H1 (cell line): Measurements from ENCODE around the gene UBR3. TPM values are rescaled to one million over a fixed set of nuclear protein-coding genes. Genes with fewer than 3 reads are reported as not detected.

Experiments
- CTCF ChIA-PET: fragments of 300-600 bp; sonication (Branson Sonifier 250); formaldehyde crosslinking; loops from one replicate; lab custom pipeline; 2021; ENCODE audit not compliant: partially characterized antibody; lab: Charles Lee
- POLR2A ChIA-PET: fragments of 300-600 bp; sonication (Branson Sonifier 250); formaldehyde crosslinking; loops from one replicate; lab custom pipeline; 2021; ENCODE audit warnings: inconsistent platforms; ENCODE audit not compliant: partially characterized antibody; lab: Charles Lee
- DNase-seq, 2 experiments: peaks; one replicate each; pipeline versions ENCODE4 v3.0.0 to v3.0.0-alpha.2; 2010 to 2022; ENCODE audit warnings: low spot score in 2 of 2, low read depth in 1 of 2, mixed read lengths in 1 of 2
- FAIRE-seq: peaks from 2 replicates; lab custom pipeline; 2011; peaks lifted over from hg19 to GRCh38; lab: Jason Lieb, UNC
- H2AFZ ChIP-seq: 2 replicates; pipeline ENCODE4 v1.8.1; 2012; ENCODE audit warnings: low read length, inconsistent platforms
- H2AK5ac ChIP-seq: 2 replicates; pipeline ENCODE4 v1.6.1; 2013; ENCODE audit warnings: low read depth, low read length
- H2BK120ac ChIP-seq: replicated peaks from 2 replicates; pipeline ENCODE3; 2013; ENCODE audit warnings: low read depth, low read length, inconsistent platforms
- H2BK12ac ChIP-seq: 2 replicates; pipeline ENCODE4 v1.6.1; 2013; ENCODE audit warnings: low read depth, low read length
- H2BK15ac ChIP-seq: 2 replicates; pipeline ENCODE4 v1.6.1; 2013; ENCODE audit warnings: low read length
- H2BK20ac ChIP-seq: 2 replicates; pipeline ENCODE4 v1.6.1; 2013; ENCODE audit warnings: low read length
- H2BK5ac ChIP-seq: 2 replicates; pipeline ENCODE4 v1.6.1; 2013; ENCODE audit warnings: low read depth, low read length
- H3K14ac ChIP-seq: 2 replicates; pipeline ENCODE4 v1.6.1; 2013; ENCODE audit warnings: inconsistent platforms; ENCODE audit not compliant: insufficient read length
- H3K18ac ChIP-seq: 2 replicates; pipeline ENCODE4 v1.6.1; 2013; ENCODE audit warnings: low read length; ENCODE audit errors: extremely low read depth
- H3K23ac ChIP-seq: 2 replicates; pipeline ENCODE4 v1.6.1; 2013; ENCODE audit warnings: inconsistent platforms; ENCODE audit not compliant: insufficient read length
- H3K23me2 ChIP-seq: 2 replicates; pipeline ENCODE4 v1.6.1; 2013; ENCODE audit warnings: low read depth, low read length
- H3K27ac ChIP-seq: 2 replicates; pipeline ENCODE4 v1.6.1; 2011; ENCODE audit warnings: low read depth, low read length, inconsistent platforms
- H3K27me3 ChIP-seq, 4 experiments: replicated peaks in 1 of 4; 1 replicate in 1 of 4; 2 replicates in 3 of 4; pipeline versions ENCODE4 v1.6.1 to v1.8.1; 2011 to 2013; ENCODE audit warnings: low read length in 3 of 4, mild to moderate bottlenecking in 3 of 4, inconsistent platforms in 2 of 4, mixed read lengths in 2 of 4, moderate library complexity in 1 of 4; ENCODE audit not compliant: control insufficient read depth in 3 of 4, insufficient read depth in 3 of 4; ENCODE audit errors: extremely low read depth in 1 of 4
- H3K36me3 ChIP-seq, 4 experiments: 2 replicates each; pipeline versions ENCODE4 v1.6.1 to v1.8.1; 2011 to 2013; ENCODE audit warnings: mild to moderate bottlenecking in 4 of 4, low read length in 3 of 4, moderate library complexity in 2 of 4, control low read depth in 1 of 4, inconsistent platforms in 1 of 4; ENCODE audit not compliant: insufficient read depth in 4 of 4, control insufficient read depth in 2 of 4
- H3K4ac ChIP-seq: replicated peaks from 2 replicates; pipeline ENCODE3; 2013; ENCODE audit warnings: low read length, low read depth, mixed read lengths, inconsistent platforms; ENCODE audit not compliant: insufficient read length
- H3K4me1 ChIP-seq, 4 experiments: replicated peaks in 1 of 4; 1 replicate in 1 of 4; 2 replicates in 3 of 4; pipeline versions ENCODE4 v1.6.1 to v1.8.1; 2011 to 2013; ENCODE audit warnings: low read length in 3 of 4, inconsistent platforms in 2 of 4, mixed read lengths in 1 of 4; ENCODE audit not compliant: insufficient read depth in 4 of 4, control insufficient read depth in 3 of 4
- H3K4me2 ChIP-seq, 2 experiments: 2 replicates each; pipeline versions ENCODE4 v1.6.1 to v1.8.1; 2011 to 2013; ENCODE audit warnings: low read depth in 2 of 2, low read length in 2 of 2, control low read depth in 1 of 2, inconsistent platforms in 1 of 2, mild to moderate bottlenecking in 1 of 2; ENCODE audit not compliant: insufficient read depth in 1 of 2
- H3K4me3 ChIP-seq, 4 experiments: fragments of 200-600, 300-600 bp in 1 of 4; sonication (generic), shearing (Covaris generic), sonication (Bioruptor Twin) in 1 of 4; 2 replicates each; pipeline versions ENCODE4 v1.5.1 to v1.8.1; 2011 to 2016; ENCODE audit warnings: low read length in 4 of 4, low read depth in 3 of 4, control low read depth in 2 of 4, inconsistent platforms in 2 of 4, mild to moderate bottlenecking in 2 of 4, mixed read lengths in 1 of 4, moderate library complexity in 1 of 4; ENCODE audit not compliant: insufficient read depth in 2 of 4; ENCODE audit errors: extremely low read depth in 1 of 4
- H3K56ac ChIP-seq: replicated peaks from 2 replicates; pipeline ENCODE3; 2013; ENCODE audit warnings: low read depth, mild to moderate bottlenecking, mixed read lengths, low read length, inconsistent platforms; ENCODE audit not compliant: insufficient read length
- H3K79me1 ChIP-seq: 2 replicates; pipeline ENCODE4 v1.6.1; 2013; ENCODE audit warnings: low read depth, low read length, control low read depth
- H3K79me2 ChIP-seq, 2 experiments: 2 replicates each; pipeline versions ENCODE4 v1.6.1 to v1.8.1; 2012 to 2013; ENCODE audit warnings: low read length in 2 of 2, mild to moderate bottlenecking in 2 of 2, inconsistent platforms in 1 of 2; ENCODE audit not compliant: insufficient read depth in 2 of 2, control insufficient read depth in 1 of 2
- H3K9ac ChIP-seq, 4 experiments: replicated peaks in 1 of 4; 1 replicate in 1 of 4; 2 replicates in 3 of 4; pipeline versions ENCODE4 v1.6.1 to v1.8.1; 2011 to 2013; ENCODE audit warnings: low read depth in 3 of 4, low read length in 3 of 4, control low read depth in 2 of 4, mild to moderate bottlenecking in 2 of 4, moderate library complexity in 2 of 4, inconsistent platforms in 1 of 4; ENCODE audit errors: extremely low read depth in 1 of 4
- H3K9me3 ChIP-seq, 2 experiments: 2 replicates each; pipeline versions ENCODE4 v1.6.1 to v1.8.1; 2012 to 2013; ENCODE audit warnings: mild to moderate bottlenecking in 2 of 2, moderate library complexity in 2 of 2, control low read depth in 1 of 2, inconsistent platforms in 1 of 2, low read depth in 1 of 2, low read length in 1 of 2, mixed read lengths in 1 of 2; ENCODE audit not compliant: insufficient read depth in 2 of 2
- H4K20me1 ChIP-seq, 2 experiments: replicated peaks in 1 of 2; 2 replicates each; pipeline versions ENCODE3 to v1.8.1; 2011 to 2013; ENCODE audit warnings: inconsistent platforms in 2 of 2, low read length in 2 of 2, mild to moderate bottlenecking in 1 of 2; ENCODE audit not compliant: insufficient read depth in 2 of 2, control insufficient read depth in 1 of 2
- H4K5ac ChIP-seq: 2 replicates; pipeline ENCODE4 v1.6.1; 2013; ENCODE audit warnings: low read length, low read depth, mixed read lengths, inconsistent platforms; ENCODE audit not compliant: insufficient read length
- H4K8ac ChIP-seq: 2 replicates; pipeline ENCODE4 v1.8.0; 2013; ENCODE audit warnings: mild to moderate bottlenecking, moderate library complexity, low read length, inconsistent platforms; ENCODE audit not compliant: insufficient read depth; ENCODE audit errors: extremely low read depth
- H4K91ac ChIP-seq: replicated peaks from 2 replicates; pipeline ENCODE3; 2013; ENCODE audit warnings: low read length, mixed read lengths, inconsistent platforms; ENCODE audit not compliant: insufficient read length
- BRCA1 ChIP-seq: IDR thresholded peaks from 2 replicates; pipeline ENCODE4 v1.6.1; 2012; ENCODE audit warnings: low read depth, low read length, improper control_type of control experiment
- CBX5 ChIP-seq: fragments of 300-800, 300-1000 bp; sonication (generic); IDR thresholded peaks from 2 replicates; pipeline ENCODE4 v1.7.1; 2016; ENCODE audit warnings: antibody characterized with exemption, low read length, low read depth
- CHD1 ChIP-seq: IDR thresholded peaks from 2 replicates; pipeline ENCODE4 v1.6.1; 2012; ENCODE audit warnings: low read depth, low read length, improper control_type of control experiment
- CHD2 ChIP-seq: IDR thresholded peaks from 2 replicates; pipeline ENCODE4 v1.6.1; 2012; ENCODE audit warnings: low read length, improper control_type of control experiment
- CTBP2 ChIP-seq: IDR thresholded peaks from 2 replicates; pipeline ENCODE4 v1.7.0; 2011; ENCODE audit warnings: borderline replicate concordance, mild to moderate bottlenecking, moderate library complexity, mixed read lengths, low read length; ENCODE audit not compliant: insufficient read depth, insufficient read length
- GABPA ChIP-seq: IDR thresholded peaks from 2 replicates; pipeline ENCODE4 v1.6.1; 2011; ENCODE audit warnings: mild to moderate bottlenecking, low read length, moderate library complexity, borderline replicate concordance; ENCODE audit not compliant: insufficient read depth
- JUND ChIP-seq: IDR thresholded peaks from 2 replicates; pipeline ENCODE4 v1.6.1; 2011; ENCODE audit warnings: mild to moderate bottlenecking, improper control_type of control experiment, low read length
- KDM1A ChIP-seq: fragments of 200-600, 300-600 bp; sonication (generic); IDR thresholded peaks from 2 replicates; pipeline ENCODE4 v1.7.1; 2016; ENCODE audit warnings: mild to moderate bottlenecking, low read length, borderline replicate concordance
- RAD21 ChIP-seq, 2 experiments: IDR thresholded peaks in 1 of 2; conservative IDR thresholded peaks in 1 of 2; 2 replicates each; pipeline ENCODE4 v1.6.1; 2011; ENCODE audit warnings: low read depth in 2 of 2, low read length in 2 of 2, improper control_type of control experiment in 1 of 2, inconsistent platforms in 1 of 2, mild to moderate bottlenecking in 1 of 2, moderate library complexity in 1 of 2
- SIRT6 ChIP-seq: IDR thresholded peaks from one replicate; pipeline ENCODE4 v1.7.1; 2012; ENCODE audit warnings: low read length, inconsistent platforms
- SUZ12 ChIP-seq: fragments of 200-600 bp; sonication (generic); IDR thresholded peaks from 2 replicates; pipeline ENCODE4 v1.6.1; 2012; ENCODE audit warnings: mild to moderate bottlenecking, inconsistent platforms, low read length, moderate library complexity, mixed read lengths
- TAF1 ChIP-seq: IDR thresholded peaks from 2 replicates; pipeline ENCODE4 v1.6.1; 2011; ENCODE audit warnings: mild to moderate bottlenecking, low read depth, low read length
- TEAD4 ChIP-seq: IDR thresholded peaks from 2 replicates; pipeline ENCODE4 v1.6.1; 2012; ENCODE audit warnings: low read depth, low read length, inconsistent platforms, mixed read lengths
- WGBS, 2 experiments: shearing (Covaris generic) in 1 of 2; methylation state at CpG; one replicate each; pipeline versions ENCODE4 v1.1.6 to v1.1.7; 2013 to 2015; ENCODE audit warnings: low lambda C conversion rate in 2 of 2, mixed read lengths in 2 of 2, inconsistent platforms in 1 of 2, low coverage in 1 of 2, missing lambda C conversion rate in 1 of 2; ENCODE audit not compliant: insufficient replicate concordance in 2 of 2, insufficient coverage in 1 of 2, insufficient read length in 1 of 2; ENCODE audit errors: extremely low coverage in 1 of 2, missing lambda C conversion rate in 1 of 2; 5-methylcytosine and 5-hydroxymethylcytosine counted together
- polyA plus RNA-seq, 7 experiments: library from polyadenylated mRNA; depleted of rRNA in 3 of 7; stranded (reverse) in 5 of 7; unstranded in 2 of 7; fragments of >200 nt in 5 of 7; fragments of 200-250 nt in 2 of 7; gene quantifications; 1 replicate in 5 of 7; 2 replicates in 1 of 7; 4 replicates in 1 of 7; pipeline versions ENCODE4 v1.2.1 to v1.2.3, GENCODE V29; 2011 to 2013; ENCODE audit warnings: missing spikeins in 2 of 7, mixed read lengths in 2 of 7
- total RNA-seq: library from RNA; stranded (reverse); fragmentation: NEBNext Ultra II Directional; extraction: Animal tissue kit (Norgen Biotek cat#: 25700); gene quantifications from 2 replicates; pipeline ENCODE4 v1.2.1, GENCODE V29; 2021

UBR3 gene
- total and polyA plus RNA-seq, 2 of the 8 experiments (the other 6 are each of a cell fraction or from before 2014, with no cell fraction given), result 3.7 to 17.7 TPM

DNA sequence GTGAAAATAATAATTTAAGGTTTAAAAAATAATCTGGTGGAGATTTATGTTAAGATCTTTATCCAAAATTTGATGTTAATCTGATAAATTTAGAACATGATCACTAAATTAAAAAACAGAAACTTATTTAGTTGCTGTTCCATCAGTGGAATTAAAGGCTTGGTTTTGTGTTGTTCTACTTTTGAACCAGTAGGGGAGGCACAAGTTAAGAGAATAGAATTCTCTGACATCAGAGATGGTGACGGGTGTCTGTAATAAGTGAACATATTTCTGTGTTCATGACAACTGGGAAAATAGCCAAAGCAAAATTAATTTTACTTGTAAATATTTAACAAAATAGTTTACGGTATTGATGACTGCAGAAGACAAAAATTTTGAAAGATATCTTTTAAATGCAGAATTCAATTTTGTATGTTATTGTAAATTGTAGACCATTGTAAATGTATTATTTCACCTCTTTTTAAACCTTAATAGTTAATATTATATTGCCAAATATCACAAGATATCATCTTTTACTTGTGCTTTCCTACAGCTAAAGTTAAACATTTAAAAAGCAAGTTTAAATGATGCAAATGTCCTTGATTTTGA is 106.0 kb downstream of the UBR3 start:
- Histone ChIP-seq H4K91ac (no peak overlapping the region), H2BK15ac (no peak overlapping the region), H4K20me1 (no peaks in the 10 kb centered on the region), H3K79me1 (no peaks in the 10 kb centered on the region), H3K18ac (no peak overlapping the region), H3K4me1 (no peaks in the 10 kb centered on the region), H2AFZ (no peak overlapping the region), H3K79me2 (no peaks in the 10 kb centered on the region), H2AK5ac (no peak overlapping the region), H3K27me3 (no peaks in the 10 kb centered on the region), H3K14ac (no peak overlapping the region), H2BK120ac (no peak overlapping the region), H3K4me3 (no peak overlapping the region), H3K9ac (no peak overlapping the region), H3K27ac (no peak overlapping the region), H3K23me2 (no peaks in the 10 kb centered on the region), H2BK20ac (no peak overlapping the region), H2BK5ac (no peak overlapping the region), H2BK12ac (no peak overlapping the region), H3K23ac (no peak overlapping the region), H4K5ac (no peak overlapping the region), H3K36me3 (no peaks in the 10 kb centered on the region; a peak in 1 of 8 replicates), H3K9me3 (no peaks in the 10 kb centered on the region), H3K56ac (no peak overlapping the region), H4K8ac (no peak overlapping the region), H3K4ac (no peak overlapping the region), H3K4me2 (no peak overlapping the region)
- ChIA-PET CTCF (interaction anchor here (0.6 to 1.6 kb wide), 6 partner anchors 59 to 883 kb away, joined by 3 to 4 read pairs (median 3); partner anchors contain the start of gene GAD1), POLR2A (no interaction called here)
- WGBS, 2 experiments, result 81% methylated on average over 2 of the region's 2 CpGs; no CpG with 5 or more reads in 1 of the 2 experiments
- FAIRE-seq (peak; percentile 28), DNase-seq (no peak)
- TF ChIP-seq TEAD4 (no peak), CHD2 (no peak), TAF1 (no peak), GABPA (no peak), KDM1A (no peak), JUND (no peak), SUZ12 (no peak), CTBP2 (no peak), SIRT6 (no peak), CHD1 (no peak), CBX5 (no peak), BRCA1 (no peak), RAD21 (IDR thresholded peaks at IDR 0.05 in 1 of 2, conservative IDR thresholded peaks at IDR 0.05 in 1 of 2; ENCODE audit: low read depth in 2 of 2, low read length in 2 of 2) (peak; percentile 77 to 78)
